MV-4-11 (cell line): ENCODE data around the gene CCDC106.

Experiments
- DNase-seq: peaks from one replicate; lab custom pipeline; 2025; lab: John Stamatoyannopoulos, UW

Gene CCDC106

GRCh38 chr19:55650602-55651230 lies 2.7 kb downstream of the CCDC106 start:
- DNase-seq: no peak

GRCh38 chr19:55651236-55651635 lies 3.2 kb downstream of the CCDC106 start:
- no peak for DNase-seq

DNA sequence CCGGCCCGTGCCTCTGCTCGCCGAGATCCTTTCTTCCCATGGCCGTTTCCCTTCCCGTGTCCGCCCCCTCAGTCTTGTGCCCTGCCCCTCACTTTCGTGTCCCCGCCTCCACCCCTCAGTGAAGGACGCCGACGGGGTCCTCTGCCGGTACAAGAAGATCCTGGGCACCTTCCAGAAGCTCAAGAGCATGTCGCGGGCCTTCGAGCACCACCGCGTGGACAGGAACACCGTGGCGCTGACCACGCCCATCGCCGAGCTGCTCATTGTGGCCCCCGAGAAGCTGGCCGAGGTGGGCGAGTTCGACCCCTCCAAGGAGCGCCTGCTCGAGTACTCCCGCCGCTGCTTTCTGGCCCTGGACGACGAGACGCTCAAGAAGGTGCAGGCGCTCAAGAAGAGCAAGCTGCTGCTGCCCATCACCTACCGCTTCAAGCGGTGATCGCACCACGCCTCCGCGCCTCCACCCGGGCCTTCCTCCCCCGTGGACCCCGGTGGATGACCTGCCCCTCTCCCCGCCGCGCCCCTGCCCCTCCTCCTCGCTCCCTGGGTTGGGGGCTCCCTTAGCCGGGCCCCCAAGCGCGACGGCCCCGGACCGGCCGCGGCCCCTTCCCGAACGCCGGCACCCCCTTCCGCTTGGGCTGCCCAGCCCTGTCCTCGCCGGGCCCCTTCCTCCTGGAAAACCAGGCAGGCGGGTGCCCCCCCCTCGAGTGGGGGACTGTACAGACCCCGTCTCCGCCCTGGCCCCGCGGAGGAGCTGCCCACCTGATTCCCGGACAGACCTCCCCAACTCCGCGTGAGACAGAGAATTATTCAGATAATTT lies 4.5 kb downstream of the CCDC106 start:
- no peak for DNase-seq

- DNase-seq: peak; percentile 100
These were observed 5.8 kb downstream of the CCDC106 start for GRCh38 chr19:55653651-55654322.

GRCh38 chr19:55654323-55654867 lies 6.4 kb downstream of the CCDC106 start:
- DNase-seq: peak; percentile 100

DNA sequence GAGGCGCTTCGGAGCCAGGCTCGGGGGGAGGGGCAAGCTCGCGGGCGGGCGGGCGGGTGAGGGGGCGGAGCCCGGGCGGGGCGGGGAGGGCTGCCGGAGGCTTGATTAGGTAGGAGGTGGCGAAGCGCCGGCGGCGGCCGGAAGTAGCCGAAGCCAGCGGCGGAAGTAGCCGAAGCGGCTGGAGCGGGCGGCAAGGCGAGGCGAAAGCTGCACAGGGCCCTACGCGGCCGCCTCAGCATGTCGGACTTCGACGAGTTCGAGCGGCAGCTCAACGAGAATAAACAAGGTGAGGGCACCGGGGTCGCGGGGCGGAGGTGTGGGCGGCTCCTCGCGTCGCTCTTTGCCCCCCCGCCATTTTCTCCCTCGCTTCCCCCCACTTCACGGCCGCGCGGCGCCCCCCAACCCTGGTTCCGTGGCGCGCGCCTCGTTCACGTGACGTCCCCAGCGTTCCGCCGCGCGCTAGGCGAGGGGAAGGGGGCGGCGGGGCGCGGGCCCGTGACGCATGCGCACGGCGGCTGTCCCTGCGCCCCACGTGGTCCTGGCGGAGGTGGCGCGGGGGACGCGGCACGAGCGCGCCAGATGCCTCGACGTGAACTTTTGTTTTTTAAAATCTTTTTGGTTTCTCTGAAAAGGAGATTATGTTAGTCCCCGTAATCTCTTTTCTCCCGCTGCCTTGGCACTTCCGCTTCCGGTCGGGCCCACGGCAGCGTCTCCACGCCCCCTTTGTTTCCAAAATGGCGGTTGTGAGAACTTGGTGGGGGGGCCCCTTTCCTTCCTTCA lies 7.0 kb downstream of the CCDC106 start, which contains the start of gene U2AF2:
Gene U2AF2 (plus strand): TSS at position 168 of the 780 bp plus-strand sequence. CDS start 70 bp downstream, at position 238.
- DNase-seq: peak; percentile 96

DNA sequence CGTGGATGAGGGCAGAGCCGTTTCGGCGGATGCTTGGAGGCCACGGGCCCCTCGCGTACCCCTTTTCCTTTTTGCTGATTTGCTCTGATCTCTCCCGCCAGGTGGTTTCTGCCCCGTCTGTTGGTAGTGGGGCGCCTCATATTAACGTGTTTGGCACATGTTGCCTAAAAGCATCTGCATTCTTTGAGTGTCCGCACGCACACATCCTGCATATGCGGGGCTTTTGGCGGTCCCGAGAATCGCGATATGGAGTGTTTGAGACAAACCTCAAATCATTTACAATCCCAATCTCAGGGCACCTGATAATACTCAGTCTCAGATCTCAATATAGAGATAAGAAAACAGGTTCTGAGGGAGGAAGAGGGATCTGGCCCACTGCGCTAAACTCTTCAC lies 7.6 kb downstream of the CCDC106 start:
- no peak for DNase-seq

DNA sequence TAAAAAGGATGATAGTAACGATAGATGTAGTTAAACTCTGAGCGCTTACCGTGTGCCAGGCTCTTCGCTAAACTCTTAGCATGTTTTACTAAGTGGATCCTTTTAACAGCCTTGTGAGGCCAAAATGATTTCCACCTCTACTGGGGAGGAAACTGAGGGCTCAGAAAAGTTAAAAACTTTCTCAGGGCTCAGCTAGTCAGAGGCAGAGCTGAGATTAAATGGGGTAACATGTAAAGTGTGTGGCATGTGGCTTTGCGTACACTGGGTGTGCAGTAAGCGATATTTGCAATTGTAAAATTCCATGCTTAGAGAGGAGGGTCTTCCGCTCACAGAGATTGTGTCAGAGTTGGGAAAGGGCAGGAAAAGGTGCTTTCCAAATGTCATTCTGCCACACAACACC lies 8.5 kb downstream of the CCDC106 start:
- DNase-seq: no peak

DNA sequence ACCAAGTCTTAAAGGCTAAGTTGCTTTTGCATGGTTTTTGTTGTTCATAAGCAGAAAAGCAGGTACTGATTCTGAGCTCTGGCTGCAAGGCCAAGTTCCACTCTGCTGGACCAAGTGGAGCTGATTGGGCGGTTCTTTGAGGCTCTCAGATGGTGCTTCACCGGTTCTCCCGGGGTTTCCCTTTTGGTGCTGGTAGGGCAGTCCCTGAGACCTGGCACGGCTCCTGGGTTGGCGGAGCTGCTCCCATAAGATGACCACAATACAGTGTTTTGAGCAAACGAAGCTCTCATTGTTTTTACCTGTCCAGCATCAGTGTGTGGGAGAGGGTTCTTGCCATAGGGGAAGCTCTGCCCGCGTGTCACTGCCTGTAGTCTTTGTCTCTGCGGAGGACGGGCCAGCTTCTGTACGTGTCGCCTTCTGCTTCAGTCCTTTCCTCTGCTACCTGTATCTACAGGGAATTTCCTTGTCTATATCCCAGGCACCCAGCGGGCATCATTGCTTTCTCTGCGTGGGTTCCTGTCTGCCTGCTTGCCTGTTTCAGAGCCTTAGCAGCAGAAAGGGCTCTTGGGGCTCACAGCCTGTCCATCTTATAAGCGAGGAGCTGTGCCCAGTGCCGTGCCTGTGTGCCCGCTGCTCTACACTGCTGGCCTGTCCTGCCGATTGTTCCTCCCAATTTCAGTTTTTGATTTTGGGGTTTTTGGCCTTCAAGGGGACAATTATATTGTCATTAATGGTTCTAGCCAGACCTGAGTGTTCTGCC lies 9.2 kb downstream of the CCDC106 start:
- no peak for DNase-seq

DNA sequence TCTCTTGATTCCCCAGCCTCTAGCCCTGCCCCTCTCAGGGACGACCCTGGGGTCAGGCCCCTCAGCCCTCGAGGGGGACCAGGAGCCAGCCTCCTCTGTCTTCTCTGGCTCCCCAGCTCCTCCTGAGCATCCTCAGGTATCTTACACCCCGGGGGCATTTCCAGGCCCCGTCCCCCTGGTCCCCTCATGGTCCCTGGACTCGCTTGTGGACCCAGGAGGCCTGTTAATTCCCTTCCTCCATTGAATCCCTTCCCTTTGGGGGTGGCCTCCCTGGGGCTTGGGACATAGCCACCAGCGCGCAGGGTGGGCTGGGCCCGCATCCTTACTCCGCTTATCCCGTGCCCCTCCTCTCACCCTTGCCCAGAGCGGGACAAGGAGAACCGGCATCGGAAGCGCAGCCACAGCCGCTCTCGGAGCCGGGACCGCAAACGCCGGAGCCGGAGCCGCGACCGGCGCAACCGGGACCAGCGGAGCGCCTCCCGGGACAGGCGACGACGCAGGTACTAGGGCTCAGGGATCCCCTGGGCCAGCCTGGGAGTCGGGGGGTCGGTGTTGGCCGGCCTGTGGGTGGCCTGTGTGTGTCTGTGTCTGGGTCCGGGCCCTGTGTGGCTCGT lies 10.9 kb downstream of the CCDC106 start:
- no peak for DNase-seq

- no peak for DNase-seq
These were observed 11.8 kb downstream of the CCDC106 start for GRCh38 chr19:55659822-55660221.

- no peak for DNase-seq
These were observed 12.4 kb downstream of the CCDC106 start for GRCh38 chr19:55660404-55660803.

DNA sequence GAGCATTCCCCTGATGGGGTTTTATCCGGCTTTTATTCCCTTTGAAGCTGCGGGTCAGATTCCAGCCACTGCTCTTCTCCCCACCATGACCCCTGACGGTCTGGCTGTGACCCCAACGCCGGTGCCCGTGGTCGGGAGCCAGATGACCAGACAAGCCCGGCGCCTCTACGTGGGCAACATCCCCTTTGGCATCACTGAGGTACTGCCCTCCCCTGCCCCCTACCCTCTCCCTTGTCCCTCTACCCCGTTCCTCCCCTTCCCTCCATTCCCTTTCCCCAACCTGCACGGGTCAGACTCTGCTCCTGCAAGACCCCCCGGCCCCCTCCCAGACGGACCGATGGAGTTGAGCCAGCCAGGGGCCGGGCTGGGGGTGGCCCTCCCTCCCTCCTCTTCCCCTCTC lies 13.0 kb downstream of the CCDC106 start:
- no peak for DNase-seq

GRCh38 chr19:55661826-55662225 lies 13.8 kb downstream of the CCDC106 start:
- peak; percentile 26 for DNase-seq

- no peak for DNase-seq
These were observed 16.0 kb downstream of the CCDC106 start for GRCh38 chr19:55663846-55664536.

GRCh38 chr19:55666343-55667005 lies 18.5 kb downstream of the CCDC106 start:
- no peak for DNase-seq

DNA sequence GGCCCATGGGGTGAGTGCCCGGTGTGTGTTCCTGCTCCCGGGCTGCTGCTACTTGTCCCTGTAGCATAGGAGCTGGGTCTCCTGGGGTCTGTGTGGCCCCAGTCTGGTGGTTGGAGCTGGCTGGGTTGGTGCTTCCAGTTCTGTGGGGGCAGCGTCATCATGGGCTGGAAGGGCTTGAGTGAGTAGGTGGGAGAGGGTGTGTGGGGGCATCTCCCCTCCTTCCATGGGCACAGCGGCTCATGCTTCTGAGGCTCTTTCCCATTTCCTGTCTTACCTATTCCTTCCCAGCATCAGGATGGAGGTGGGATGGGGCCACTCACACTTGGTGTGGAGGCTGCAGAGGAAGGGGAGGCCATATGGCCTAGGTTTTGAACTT lies 19.0 kb downstream of the CCDC106 start:
- DNase-seq: no peak

- DNase-seq: no peak
These were observed 19.5 kb downstream of the CCDC106 start for GRCh38 chr19:55667511-55667910.

DNA sequence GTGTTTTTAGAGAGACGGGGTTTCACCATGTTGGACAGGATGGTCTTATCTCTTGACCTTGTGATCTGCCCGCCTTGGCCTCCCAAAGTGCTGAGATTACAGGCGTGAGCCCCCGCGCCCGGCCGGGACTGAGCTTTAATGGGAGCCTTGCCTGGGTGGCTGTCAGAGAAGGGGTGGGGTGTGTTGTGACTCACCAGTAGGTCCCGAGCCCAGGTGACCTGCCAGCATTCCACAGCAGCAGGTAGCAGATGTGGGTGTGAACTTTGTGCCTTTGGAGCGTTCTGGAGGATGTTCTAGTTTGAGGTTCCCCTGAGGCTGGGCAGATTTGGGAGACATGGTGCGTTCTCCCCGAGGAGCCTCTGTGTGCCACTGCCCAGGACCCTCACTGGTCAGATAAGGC lies 19.9 kb downstream of the CCDC106 start:
- DNase-seq: no peak
